Lower leg skin (tissue), 4 donors: Measurements from ENCODE around the gene GNAI3. TPM values are rescaled to one million over a fixed set of nuclear protein-coding genes. Genes with fewer than 3 reads are reported as not detected.
A peak's percentile ranks its signal among the peaks of the same experiment; 100 is the strongest.

Experiments
- DNase-seq, 2 donors: peaks; one replicate each; pipeline ENCODE4 v3.0.0-alpha.2; 2019; ENCODE audit warnings: low spot score in 2 of 2
- H3K4me3 ChIP-seq: fragments of 200-600 bp; sonication (generic); 2 replicates; pipeline ENCODE4 v1.5.1; 2017; ENCODE audit warnings: mild to moderate bottlenecking, low read depth; ENCODE audit not compliant: poor library complexity, severe bottlenecking
- CTCF ChIP-seq, 3 donors: fragments of 450-650 bp; IDR thresholded peaks; one replicate each; pipeline ENCODE4 v1.5.1; 2016; ENCODE audit warnings: antibody characterized with exemption in 3 of 3, mild to moderate bottlenecking in 3 of 3, moderate library complexity in 2 of 3
- POLR2A ChIP-seq, 2 donors: fragments of 450-650 bp; IDR thresholded peaks; one replicate each; pipeline ENCODE4 v1.6.1; 2016 to 2017; ENCODE audit warnings: antibody characterized with exemption in 2 of 2, mild to moderate bottlenecking in 1 of 2, moderate library complexity in 1 of 2
- WGBS, 2 donors: methylation state at CpG; one replicate each; pipeline ENCODE4 v1.1.5; 2018; 5-methylcytosine and 5-hydroxymethylcytosine counted together
- intact Hi-C: fragments of 100-400 bp; cut with DNase I; formaldehyde crosslinking; loops from one replicate; pipeline ENCODE4 v1.15.0; 2023; ENCODE audit warnings: low total_unique reads
- total RNA-seq, 4 donors: library from RNA; depleted of rRNA; stranded (reverse); fragments of >200 nt; gene quantifications; one replicate each; pipeline ENCODE4 v1.1.0, GENCODE V29; 2016

Gene GNAI3
- total RNA-seq, 4 donors from 2014 or later: 8.5 to 13.2 (median 10.7) TPM

GRCh38 chr1:109639841-109640184, 91.4 kb downstream of the GNAI3 start:
- intact Hi-C loops: loop anchor here (5.0 to 10.0 kb wide), 2 partner anchors 132 to 345 kb away; partner anchors contain the start of gene AHCYL1
- 39 to 45% methylated on average over 5 to 6 of the region's 6 CpGs for WGBS, 2 donors
- DNase-seq: peak in 1 of 2 donors; percentile 9
- TF ChIP-seq CTCF (IDR thresholded peaks at IDR 0.05) (no peak), POLR2A (IDR thresholded peaks at IDR 0.05) (no peak)
- H3K4me3 ChIP-seq: no peak overlapping the region

GRCh38 chr1:109640285-109640865, 92.0 kb downstream of the GNAI3 start:
- DNase-seq: peak; percentile 81 to 98
- WGBS, 2 donors: 45 to 47% methylated on average over 4 to 5 of the region's 5 CpGs
- peak in 1 of 3 donors; percentile 78 for TF ChIP-seq CTCF (IDR thresholded peaks at IDR 0.05)
- no peak for TF ChIP-seq POLR2A (IDR thresholded peaks at IDR 0.05)
- intact Hi-C loops: loop anchor here (5.0 kb wide), 1 partner anchor 132 kb away; no protein-coding TSS in a partner anchor
- no peak overlapping the region for H3K4me3 ChIP-seq

GRCh38 chr1:109641078-109641740, 92.8 kb downstream of the GNAI3 start:
- peak in 1 of 2 donors; percentile 4 for DNase-seq
- intact Hi-C loops: loop anchor here (5.0 kb wide), 1 partner anchor 131 kb away; no protein-coding TSS in a partner anchor
- no peak for TF ChIP-seq POLR2A (IDR thresholded peaks at IDR 0.05)
- no peak for TF ChIP-seq CTCF (IDR thresholded peaks at IDR 0.05)
- no peak overlapping the region for H3K4me3 ChIP-seq
- 72 to 76% methylated on average over 2 of the region's 2 CpGs for WGBS, 2 donors

GRCh38 chr1:109641861-109642260, 93.4 kb downstream of the GNAI3 start:
- H3K4me3 ChIP-seq: no peak overlapping the region
- no peak for DNase-seq
- intact Hi-C loops: loop anchor here (5.0 kb wide), 1 partner anchor 130 kb away; no protein-coding TSS in a partner anchor
- WGBS, 2 donors: 80 to 83% methylated on average over 2 of the region's 2 CpGs
- TF ChIP-seq CTCF (IDR thresholded peaks at IDR 0.05) (no peak), POLR2A (IDR thresholded peaks at IDR 0.05) (no peak)

GRCh38 chr1:109642626-109643025, 94.2 kb downstream of the GNAI3 start:
- WGBS, 2 donors: 63 to 70% methylated on average over 3 of the region's 3 CpGs
- no peak for DNase-seq
- no peak overlapping the region for H3K4me3 ChIP-seq
- intact Hi-C loops: loop anchor here (5.0 kb wide), 1 partner anchor 130 kb away; no protein-coding TSS in a partner anchor
- TF ChIP-seq POLR2A (IDR thresholded peaks at IDR 0.05): no peak
- no peak for TF ChIP-seq CTCF (IDR thresholded peaks at IDR 0.05)
